ENCODE results near the gene CYBB. TPM values are rescaled to one million over a fixed set of nuclear protein-coding genes. Genes with fewer than 3 reads are reported as not detected.

CYBB gene
- total RNA-seq, result not detected in 2 replicates

GRCh38 chrX:37779857-37780256 is at the start of gene CYBB:
TSS of gene CYBB (plus strand) at chrX:37780059. CDS start at chrX:37780078, 19 bp downstream.

GRCh38 chrX:37846934-37847732 is 67.3 kb downstream of the CYBB start, which contains the start of gene DYNLT3:
TSS of gene DYNLT3 (minus strand) at chrX:37847571. CDS start at chrX:37847510, 61 bp downstream.

Other genes with a start within 250 kb of the CYBB start
- 0.24 and 0.32 TPM in 2 replicates for gene LANCL3, start 208.4 kb upstream of the CYBB start, total RNA-seq
- under 0.01 TPM in 2 replicates for gene XK, start 94.3 kb upstream of the CYBB start, total RNA-seq
- gene DYNLT3, start 67.5 kb downstream of the CYBB start, total RNA-seq, result 45.8 and 59.4 TPM in 2 replicates
- gene SYTL5, start 226.5 kb downstream of the CYBB start, total RNA-seq, result 0.12 and 0.16 TPM in 2 replicates